ENCODE data around the gene CHDH.

Gene CHDH

DNA sequence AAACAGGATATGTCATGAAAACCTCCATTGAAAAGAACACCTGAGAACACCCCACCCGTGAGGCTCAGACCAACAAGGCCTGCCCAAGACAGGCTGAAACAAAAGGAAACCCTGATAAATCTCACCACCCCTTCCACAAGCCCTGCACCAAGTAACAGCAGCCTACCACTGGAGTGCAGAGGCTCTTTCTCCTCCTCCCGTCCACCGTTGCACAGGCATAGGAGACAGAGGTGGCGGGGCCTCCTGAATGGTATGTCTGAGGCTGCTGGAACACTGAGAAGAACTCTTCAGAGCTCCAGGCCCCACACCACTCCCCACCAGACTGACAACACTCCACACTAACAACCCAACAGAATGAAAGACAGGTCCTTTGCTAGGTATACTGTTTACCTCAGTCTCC, 21.4 kb downstream of the CHDH start:
- no CpG with 5 or more reads among the region's 4 CpGs for WGBS, 2 donors (ENCODE audit: extremely low coverage in 2 of 2, insufficient read length in 2 of 2, insufficient replicate concordance in 1 of 2)
- no peak overlapping the region for H2BK5ac ChIP-seq (ENCODE audit: low read length)
- no peak overlapping the region for H2BK12ac ChIP-seq (ENCODE audit: low read length)
- H3K4me1 ChIP-seq (ENCODE audit: control insufficient read depth in 2 of 2, insufficient read depth in 1 of 2, low read depth in 1 of 2, low read length in 2 of 2): no peaks in the 10 kb centered on the region
- no peak overlapping the region for H3K4ac ChIP-seq (ENCODE audit: low read length)
- H3K14ac ChIP-seq (ENCODE audit: low read length): no peak overlapping the region
- no peak overlapping the region for H3K9ac ChIP-seq (ENCODE audit: low read depth, low read length, poor library complexity)
- H4K8ac ChIP-seq (ENCODE audit: low read depth, low read length): no peak overlapping the region
- no peak overlapping the region for H3K4me2 ChIP-seq (ENCODE audit: insufficient read depth, low read length, poor library complexity, severe bottlenecking)
- no peak for DNase-seq (ENCODE audit: low spot score)
- H3K79me1 ChIP-seq (ENCODE audit: low read depth, low read length): peaks cover 3% of the 10 kb centered on the region
- H4K91ac ChIP-seq (ENCODE audit: low read depth, low read length, poor library complexity): no peak overlapping the region
- no peak overlapping the region for H3K23ac ChIP-seq (ENCODE audit: low read depth, low read length, poor library complexity)
- no peaks in the 10 kb centered on the region for H3K9me3 ChIP-seq (replicated peaks in 1 of 2; ENCODE audit: control insufficient read depth in 2 of 2, insufficient read depth in 1 of 2, low read depth in 1 of 2, low read length in 2 of 2)
- no peak overlapping the region for H2AFZ ChIP-seq (ENCODE audit: low read length)
- H3K27ac ChIP-seq (replicated peaks; ENCODE audit: low read length): no peak overlapping the region
- H3K27me3 ChIP-seq (ENCODE audit: control insufficient read depth in 3 of 3, insufficient read depth in 3 of 3, low read depth in 1 of 3, low read length in 3 of 3): no peaks in the 10 kb centered on the region
- no peak overlapping the region for H3K4me3 ChIP-seq (ENCODE audit: low read length in 2 of 2)
- peaks cover 3 to 4% of the 10 kb centered on the region in 2 donors for H3K36me3 ChIP-seq (replicated peaks in 1 of 2; ENCODE audit: control insufficient read depth in 2 of 2, insufficient read depth in 2 of 2, low read length in 2 of 2)
- no peak overlapping the region for H2BK120ac ChIP-seq (ENCODE audit: low read depth, low read length)
- no peak overlapping the region for H2AK5ac ChIP-seq (ENCODE audit: low read depth, low read length)
- no peak overlapping the region for H3K18ac ChIP-seq (ENCODE audit: low read length)
- H2BK15ac ChIP-seq (ENCODE audit: low read length): no peak overlapping the region

DNA sequence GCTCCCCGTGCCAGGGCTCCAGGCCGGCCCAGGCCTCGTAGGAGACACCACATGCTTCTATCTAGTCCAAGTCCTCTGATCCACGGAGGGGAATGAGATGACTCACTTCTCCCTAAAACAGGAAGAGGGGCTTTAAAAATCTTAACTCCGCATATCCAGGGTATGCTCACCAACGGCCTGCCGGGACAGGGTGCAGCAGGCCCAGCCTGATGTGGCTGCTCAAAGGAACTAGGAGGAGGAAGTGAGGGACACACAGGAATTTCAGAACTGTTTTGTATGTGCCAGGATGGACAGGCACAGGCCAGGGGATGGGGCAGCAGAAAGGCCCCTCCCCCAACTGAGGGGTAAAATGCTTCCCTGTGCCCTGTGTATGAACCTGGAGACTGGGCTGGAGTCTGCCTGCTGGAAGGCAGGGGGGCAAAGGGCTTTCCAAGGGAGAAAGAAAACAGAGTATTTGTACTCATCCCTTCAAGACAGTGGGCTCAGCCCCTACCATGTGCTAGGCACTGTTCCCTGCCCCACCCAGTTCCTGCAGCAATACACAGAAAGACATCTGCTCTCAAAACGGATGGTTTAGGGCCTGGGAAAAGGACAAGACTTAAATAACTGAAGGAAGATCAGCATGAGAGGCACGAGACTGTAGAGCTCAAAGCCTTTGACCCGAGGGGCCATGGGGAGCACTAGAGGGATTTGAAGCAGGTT, 22.1 kb downstream of the CHDH start:
- H3K27ac ChIP-seq (replicated peaks; ENCODE audit: low read length): no peak overlapping the region
- H3K4me3 ChIP-seq (ENCODE audit: low read length in 2 of 2): no peak overlapping the region
- H3K9ac ChIP-seq (ENCODE audit: low read depth, low read length, poor library complexity): no peak overlapping the region
- H3K9me3 ChIP-seq (replicated peaks in 1 of 2; ENCODE audit: control insufficient read depth in 2 of 2, insufficient read depth in 1 of 2, low read depth in 1 of 2, low read length in 2 of 2): no peaks in the 10 kb centered on the region
- no peaks in the 10 kb centered on the region for H3K27me3 ChIP-seq (ENCODE audit: control insufficient read depth in 3 of 3, insufficient read depth in 3 of 3, low read depth in 1 of 3, low read length in 3 of 3)
- peak overlapping the region; percentile 0 for H3K14ac ChIP-seq (ENCODE audit: low read length)
- H2AFZ ChIP-seq (ENCODE audit: low read length): no peak overlapping the region
- WGBS, 2 donors (ENCODE audit: extremely low coverage in 2 of 2, insufficient read length in 2 of 2, insufficient replicate concordance in 1 of 2): no CpG with 5 or more reads among the region's 10 CpGs
- H3K36me3 ChIP-seq (replicated peaks in 1 of 2; ENCODE audit: control insufficient read depth in 2 of 2, insufficient read depth in 2 of 2, low read length in 2 of 2): peaks cover 4 to 11% of the 10 kb centered on the region in 2 donors
- H4K8ac ChIP-seq (ENCODE audit: low read depth, low read length): no peak overlapping the region
- no peak overlapping the region for H2AK5ac ChIP-seq (ENCODE audit: low read depth, low read length)
- H3K79me1 ChIP-seq (ENCODE audit: low read depth, low read length): peaks cover 3% of the 10 kb centered on the region
- H3K18ac ChIP-seq (ENCODE audit: low read length): peak overlapping the region; percentile 41
- no peaks in the 10 kb centered on the region for H3K4me1 ChIP-seq (ENCODE audit: control insufficient read depth in 2 of 2, insufficient read depth in 1 of 2, low read depth in 1 of 2, low read length in 2 of 2)
- no peak overlapping the region for H2BK15ac ChIP-seq (ENCODE audit: low read length)
- H2BK5ac ChIP-seq (ENCODE audit: low read length): no peak overlapping the region
- H2BK120ac ChIP-seq (ENCODE audit: low read depth, low read length): no peak overlapping the region
- H4K91ac ChIP-seq (ENCODE audit: low read depth, low read length, poor library complexity): no peak overlapping the region
- DNase-seq (ENCODE audit: low spot score): no peak
- no peak overlapping the region for H3K4me2 ChIP-seq (ENCODE audit: insufficient read depth, low read length, poor library complexity, severe bottlenecking)
- no peak overlapping the region for H3K4ac ChIP-seq (ENCODE audit: low read length)
- no peak overlapping the region for H2BK12ac ChIP-seq (ENCODE audit: low read length)
- no peak overlapping the region for H3K23ac ChIP-seq (ENCODE audit: low read depth, low read length, poor library complexity)

DNA sequence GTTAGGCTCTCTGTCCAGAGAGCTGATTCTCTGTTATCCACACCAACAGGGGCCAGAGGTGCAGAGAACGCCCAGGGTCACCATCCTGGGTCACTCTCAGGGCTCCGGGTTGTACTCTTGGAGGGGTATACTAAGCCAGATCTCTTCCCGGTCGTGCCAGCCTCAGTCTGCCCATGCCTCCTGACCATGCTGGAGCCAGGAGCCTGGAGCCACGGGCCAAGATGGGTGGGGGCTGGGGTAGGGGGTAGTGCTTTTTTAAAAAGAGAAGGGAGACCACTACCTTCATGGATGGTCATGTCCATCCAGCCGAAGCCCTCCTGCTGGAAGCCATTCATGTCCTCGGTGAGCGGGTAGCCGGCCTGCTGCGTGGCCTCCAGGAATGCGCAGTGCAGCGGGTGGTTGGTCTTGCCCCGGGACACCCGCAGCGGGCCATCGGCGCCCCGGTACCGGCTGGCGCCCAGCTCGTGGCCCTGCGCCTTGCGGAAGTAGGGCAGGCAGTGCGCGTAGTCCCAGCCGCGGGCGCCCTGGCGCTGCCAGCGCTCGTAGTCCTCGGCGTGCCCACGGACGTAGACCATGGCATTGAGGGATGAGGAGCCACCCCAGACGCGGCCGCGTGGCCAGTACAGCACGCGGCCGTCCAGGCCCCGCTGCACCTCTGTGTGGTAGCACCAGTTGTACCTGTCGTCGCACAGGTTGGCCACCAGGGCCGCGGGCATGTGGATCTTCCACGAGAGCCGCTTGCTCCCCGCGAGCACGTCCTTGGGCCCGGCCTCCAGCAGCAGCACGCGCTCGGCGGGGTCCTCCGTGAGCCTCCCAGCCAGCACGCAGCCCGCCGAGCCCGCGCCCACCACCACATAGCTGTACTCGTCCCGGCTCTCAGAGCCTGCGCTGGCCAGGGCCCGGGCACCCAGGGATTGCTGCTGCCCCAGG, 22.9 kb downstream of the CHDH start:
- no peak for DNase-seq (ENCODE audit: low spot score)
- H3K79me1 ChIP-seq (ENCODE audit: low read depth, low read length): peaks cover 3% of the 10 kb centered on the region
- no peak overlapping the region for H3K14ac ChIP-seq (ENCODE audit: low read length)
- H3K27me3 ChIP-seq (ENCODE audit: control insufficient read depth in 3 of 3, insufficient read depth in 3 of 3, low read depth in 1 of 3, low read length in 3 of 3): no peaks in the 10 kb centered on the region
- no peaks in the 10 kb centered on the region for H3K9me3 ChIP-seq (replicated peaks in 1 of 2; ENCODE audit: control insufficient read depth in 2 of 2, insufficient read depth in 1 of 2, low read depth in 1 of 2, low read length in 2 of 2)
- no peak overlapping the region for H3K4me2 ChIP-seq (ENCODE audit: insufficient read depth, low read length, poor library complexity, severe bottlenecking)
- no peak overlapping the region for H3K4me3 ChIP-seq (ENCODE audit: low read length in 2 of 2)
- peak overlapping the region; percentile 77 for H4K8ac ChIP-seq (ENCODE audit: low read depth, low read length)
- H3K36me3 ChIP-seq (replicated peaks in 1 of 2; ENCODE audit: control insufficient read depth in 2 of 2, insufficient read depth in 2 of 2, low read length in 2 of 2): peaks cover 4 to 19% of the 10 kb centered on the region in 2 donors
- H3K23ac ChIP-seq (ENCODE audit: low read depth, low read length, poor library complexity): peak overlapping the region; percentile 39
- H2AFZ ChIP-seq (ENCODE audit: low read length): no peak overlapping the region
- no CpG with 5 or more reads among the region's 67 CpGs for WGBS, 2 donors (ENCODE audit: extremely low coverage in 2 of 2, insufficient read length in 2 of 2, insufficient replicate concordance in 1 of 2)
- H3K4me1 ChIP-seq (ENCODE audit: control insufficient read depth in 2 of 2, insufficient read depth in 1 of 2, low read depth in 1 of 2, low read length in 2 of 2): no peaks in the 10 kb centered on the region
- no peak overlapping the region for H2BK120ac ChIP-seq (ENCODE audit: low read depth, low read length)
- H2BK12ac ChIP-seq (ENCODE audit: low read length): no peak overlapping the region
- H2AK5ac ChIP-seq (ENCODE audit: low read depth, low read length): no peak overlapping the region
- H3K9ac ChIP-seq (ENCODE audit: low read depth, low read length, poor library complexity): no peak overlapping the region
- no peak overlapping the region for H3K4ac ChIP-seq (ENCODE audit: low read length)
- no peak overlapping the region for H2BK5ac ChIP-seq (ENCODE audit: low read length)
- no peak overlapping the region for H4K91ac ChIP-seq (ENCODE audit: low read depth, low read length, poor library complexity)
- H3K18ac ChIP-seq (ENCODE audit: low read length): peak overlapping the region; percentile 58
- no peak overlapping the region for H3K27ac ChIP-seq (replicated peaks; ENCODE audit: low read length)
- no peak overlapping the region for H2BK15ac ChIP-seq (ENCODE audit: low read length)

DNA sequence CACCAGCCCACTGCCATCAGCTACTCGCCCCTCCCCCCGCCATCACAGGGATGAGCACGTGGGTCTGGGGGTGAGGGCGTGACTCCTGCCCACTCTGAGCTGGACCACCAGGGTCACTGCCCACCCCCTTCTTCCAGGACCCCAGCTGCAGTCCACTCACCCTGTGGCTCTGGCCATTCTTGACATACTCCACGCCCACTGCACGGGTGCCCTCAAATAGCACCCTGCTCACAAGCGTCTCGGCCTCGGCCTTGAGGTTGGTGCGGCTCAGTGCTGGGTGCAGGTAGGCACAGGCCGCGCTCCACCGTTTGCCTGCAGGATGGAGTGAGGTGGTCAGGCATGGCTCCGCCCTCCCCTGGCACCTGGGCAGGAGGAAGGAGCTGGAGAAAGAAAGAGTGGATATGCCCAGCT, 23.9 kb downstream of the CHDH start:
- H2AK5ac ChIP-seq (ENCODE audit: low read depth, low read length): no peak overlapping the region
- no CpG with 5 or more reads among the region's 14 CpGs for WGBS, 2 donors (ENCODE audit: extremely low coverage in 2 of 2, insufficient read length in 2 of 2, insufficient replicate concordance in 1 of 2)
- no peaks in the 10 kb centered on the region for H3K27me3 ChIP-seq (ENCODE audit: control insufficient read depth in 3 of 3, insufficient read depth in 3 of 3, low read depth in 1 of 3, low read length in 3 of 3)

More for the DNA sequence above, 23.9 kb downstream of the CHDH start:
- Histone ChIP-seq H3K4me1 (ENCODE audit: control insufficient read depth in 2 of 2, insufficient read depth in 1 of 2, low read depth in 1 of 2, low read length in 2 of 2) (no peaks in the 10 kb centered on the region), H4K8ac (ENCODE audit: low read depth, low read length) (no peak overlapping the region), H3K79me1 (ENCODE audit: low read depth, low read length) (peaks cover 3% of the 10 kb centered on the region), H3K4me3 (ENCODE audit: low read length in 2 of 2) (no peak overlapping the region), H2BK12ac (ENCODE audit: low read length) (no peak overlapping the region), H3K9me3 (replicated peaks in 1 of 2; ENCODE audit: control insufficient read depth in 2 of 2, insufficient read depth in 1 of 2, low read depth in 1 of 2, low read length in 2 of 2) (no peaks in the 10 kb centered on the region), H3K36me3 (replicated peaks in 1 of 2; ENCODE audit: control insufficient read depth in 2 of 2, insufficient read depth in 2 of 2, low read length in 2 of 2) (peaks cover 5 to 26% of the 10 kb centered on the region in 2 donors), H2BK15ac (ENCODE audit: low read length) (no peak overlapping the region), H2BK5ac (ENCODE audit: low read length) (no peak overlapping the region), H3K9ac (ENCODE audit: low read depth, low read length, poor library complexity) (no peak overlapping the region), H3K23ac (ENCODE audit: low read depth, low read length, poor library complexity) (no peak overlapping the region), H3K14ac (ENCODE audit: low read length) (no peak overlapping the region), H2BK120ac (ENCODE audit: low read depth, low read length) (no peak overlapping the region), H3K4ac (ENCODE audit: low read length) (no peak overlapping the region), H3K27ac (replicated peaks; ENCODE audit: low read length) (no peak overlapping the region), H4K91ac (ENCODE audit: low read depth, low read length, poor library complexity) (no peak overlapping the region), H3K4me2 (ENCODE audit: insufficient read depth, low read length, poor library complexity, severe bottlenecking) (no peak overlapping the region), H2AFZ (ENCODE audit: low read length) (no peak overlapping the region), H3K18ac (ENCODE audit: low read length) (peak overlapping the region; percentile 3)
- DNase-seq (ENCODE audit: low spot score): no peak
